HUES64 (cell line): ENCODE data around the gene L3MBTL4.

Experiments
- H3K27ac ChIP-seq: 2 replicates; pipeline ENCODE4 v1.7.0; 2013; ENCODE audit warnings: low read depth, low read length, inconsistent platforms
- H3K27me3 ChIP-seq: 2 replicates; pipeline ENCODE4 v1.6.1; 2013; ENCODE audit warnings: mild to moderate bottlenecking, low read length; ENCODE audit not compliant: insufficient read depth
- H3K36me3 ChIP-seq: 2 replicates; pipeline ENCODE4 v1.6.1; 2013; ENCODE audit warnings: mild to moderate bottlenecking, low read length; ENCODE audit not compliant: insufficient read depth
- H3K4me1 ChIP-seq: 2 replicates; pipeline ENCODE4 v1.6.1; 2013; ENCODE audit warnings: mild to moderate bottlenecking, low read length, moderate library complexity; ENCODE audit not compliant: insufficient read depth
- H3K4me3 ChIP-seq: 2 replicates; pipeline ENCODE4 v1.5.1; 2013; ENCODE audit warnings: mild to moderate bottlenecking, low read length, moderate library complexity
- H3K9ac ChIP-seq: 2 replicates; pipeline ENCODE4 v1.6.1; 2013; ENCODE audit warnings: mild to moderate bottlenecking, low read depth, low read length
- H3K9me3 ChIP-seq: 2 replicates; pipeline ENCODE4 v1.6.1; 2013; ENCODE audit warnings: low read depth, low read length; ENCODE audit not compliant: insufficient read depth
- WGBS: fragments of 150-250, 120-280 bp; methylation state at CpG from one replicate; pipeline ENCODE4 v1.1.7; 2013; ENCODE audit warnings: missing lambda C conversion rate; 5-methylcytosine and 5-hydroxymethylcytosine counted together

Gene L3MBTL4

DNA sequence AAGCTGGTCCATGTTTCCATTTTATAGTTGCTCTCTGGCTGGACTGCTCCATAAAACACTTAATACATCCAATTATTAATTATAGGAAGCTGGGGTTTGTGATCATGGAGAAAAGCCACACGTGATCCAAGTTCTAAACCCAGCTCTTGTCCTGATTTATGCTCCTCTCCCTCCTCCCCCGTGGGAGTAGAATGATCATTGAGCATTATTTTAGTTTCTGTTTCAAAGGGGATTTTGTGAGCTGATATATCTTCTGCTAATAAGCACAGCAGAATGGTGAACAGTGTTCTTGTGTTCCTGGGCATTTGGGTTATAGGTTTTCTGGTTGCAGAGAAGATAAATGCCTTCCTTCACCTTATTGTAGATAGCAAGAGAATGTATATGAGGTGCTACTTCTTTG is 383.7 kb downstream of the L3MBTL4 start:
- no peaks in the 10 kb centered on the region for H3K9me3 ChIP-seq

DNA sequence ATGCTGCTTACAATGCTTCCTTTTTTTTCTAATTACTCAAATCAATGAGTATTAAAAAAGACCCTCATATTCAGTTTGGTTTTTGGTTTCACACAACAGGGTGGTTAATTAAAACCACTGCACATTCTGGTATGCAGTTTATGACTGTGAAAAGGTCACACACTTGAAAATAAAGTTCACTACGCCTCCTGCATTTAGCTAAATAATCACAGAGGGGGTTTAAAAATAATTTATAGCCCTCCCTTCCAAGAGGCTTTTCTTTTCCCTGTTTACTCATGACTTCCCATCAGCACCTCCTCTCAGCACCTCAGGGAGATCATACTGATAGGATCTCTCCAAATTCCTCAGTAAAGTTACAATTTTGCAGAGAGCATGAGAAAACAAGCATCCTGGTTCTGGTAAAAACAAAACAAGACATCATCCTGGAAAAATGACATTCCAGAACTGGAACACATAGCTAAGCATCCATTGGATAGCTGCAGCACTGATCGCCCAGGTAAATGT is 389.9 kb downstream of the L3MBTL4 start:
- WGBS: 96% methylated on average over 2 of the region's 2 CpGs
- H3K27me3 ChIP-seq: no peaks in the 10 kb centered on the region
- H3K9me3 ChIP-seq: no peaks in the 10 kb centered on the region
- peaks cover 20% of the 10 kb centered on the region for H3K4me1 ChIP-seq
- no peak overlapping the region for H3K9ac ChIP-seq
- H3K4me3 ChIP-seq: no peak overlapping the region
- H3K27ac ChIP-seq: no peak overlapping the region
- no peaks in the 10 kb centered on the region for H3K36me3 ChIP-seq

More for the DNA sequence above, 383.7 kb downstream of the L3MBTL4 start:
- no peak overlapping the region for H3K27ac ChIP-seq
- H3K4me3 ChIP-seq: no peak overlapping the region
- no CpG with 5 or more reads among the region's 2 CpGs for WGBS
- H3K4me1 ChIP-seq: no peaks in the 10 kb centered on the region
- H3K9ac ChIP-seq: no peak overlapping the region
- no peaks in the 10 kb centered on the region for H3K36me3 ChIP-seq
- no peaks in the 10 kb centered on the region for H3K27me3 ChIP-seq

DNA sequence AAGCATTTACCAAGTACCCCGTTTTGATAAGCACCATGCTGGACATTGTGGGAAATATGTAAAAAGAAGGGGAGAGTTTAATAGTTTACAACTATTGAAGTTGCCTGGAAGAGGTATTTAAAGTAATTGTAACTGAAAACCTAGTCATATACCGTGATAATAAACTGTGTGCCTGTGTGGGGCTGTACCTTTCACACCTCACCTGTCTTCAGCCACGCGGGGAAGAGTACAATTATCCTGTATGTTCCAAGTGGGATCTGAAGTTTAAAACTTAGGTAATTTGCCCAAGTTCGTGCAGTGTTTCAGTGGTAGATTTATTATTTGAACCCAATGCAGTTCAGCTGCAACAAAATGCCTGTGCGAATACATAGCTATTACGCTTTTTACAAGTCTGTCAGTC is 391.2 kb downstream of the L3MBTL4 start:
- Histone ChIP-seq H3K9ac (no peak overlapping the region), H3K36me3 (no peaks in the 10 kb centered on the region), H3K27me3 (no peaks in the 10 kb centered on the region), H3K4me3 (no peak overlapping the region), H3K4me1 (peaks cover 20% of the 10 kb centered on the region), H3K9me3 (no peaks in the 10 kb centered on the region), H3K27ac (no peak overlapping the region)
- 91% methylated on average over 7 of the region's 7 CpGs for WGBS

DNA sequence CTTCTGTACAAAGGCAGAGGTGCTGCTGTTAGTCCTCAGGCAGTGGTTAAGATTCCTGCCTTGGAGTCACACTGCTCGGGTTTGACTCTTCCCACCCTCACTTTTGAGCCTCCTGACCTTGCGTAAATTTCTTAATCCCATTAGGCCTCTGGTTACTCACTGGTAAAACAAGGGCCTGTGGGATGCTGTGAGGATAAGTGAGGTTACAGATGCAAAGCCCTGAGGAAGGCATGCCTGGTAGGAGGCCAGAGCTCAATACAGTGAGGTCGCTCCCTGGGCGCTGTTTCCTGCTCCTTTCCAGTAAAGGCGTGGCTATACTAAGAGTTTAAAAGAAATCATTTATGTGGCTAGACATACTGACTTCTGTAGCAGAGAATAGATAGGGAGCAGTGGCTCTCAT is 391.9 kb downstream of the L3MBTL4 start:
- H3K9ac ChIP-seq: no peak overlapping the region
- no peaks in the 10 kb centered on the region for H3K27me3 ChIP-seq
- WGBS: 29% methylated on average over 4 of the region's 5 CpGs
- no peaks in the 10 kb centered on the region for H3K36me3 ChIP-seq
- H3K4me3 ChIP-seq: no peak overlapping the region
- H3K4me1 ChIP-seq: peaks cover 20% of the 10 kb centered on the region
- no peaks in the 10 kb centered on the region for H3K9me3 ChIP-seq
- H3K27ac ChIP-seq: no peak overlapping the region; the same call in 1 of the 2 replicates

DNA sequence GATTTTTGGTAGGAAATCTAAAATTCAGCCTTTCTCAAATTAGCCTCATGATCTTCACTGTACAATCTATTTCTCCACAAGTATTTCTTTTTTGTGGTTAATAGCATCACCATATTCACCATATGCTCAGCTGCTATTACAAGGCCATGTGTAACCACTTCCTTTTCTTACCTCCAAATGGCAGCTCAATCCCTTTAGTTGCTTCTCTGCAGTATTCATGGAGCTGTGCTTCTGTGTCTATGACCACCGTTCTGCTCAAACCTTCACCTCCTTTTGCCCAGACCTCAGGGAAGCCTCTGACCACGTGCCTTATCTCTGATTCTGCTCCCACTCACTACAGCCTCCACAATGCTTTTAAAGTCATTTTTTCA is 392.7 kb downstream of the L3MBTL4 start:
- Histone ChIP-seq H3K4me1 (peaks cover 20% of the 10 kb centered on the region), H3K36me3 (no peaks in the 10 kb centered on the region)
- 80% methylated on average over 2 of the region's 2 CpGs for WGBS

GRCh38 chr18:6021306-6022073 is 393.2 kb downstream of the L3MBTL4 start:
- Histone ChIP-seq H3K36me3 (no peaks in the 10 kb centered on the region), H3K27ac (no peak overlapping the region), H3K9ac (no peak overlapping the region), H3K27me3 (no peaks in the 10 kb centered on the region), H3K4me3 (no peak overlapping the region), H3K9me3 (no peaks in the 10 kb centered on the region), H3K4me1 (peaks cover 20% of the 10 kb centered on the region)
- WGBS: 79% methylated on average over 12 of the region's 12 CpGs

More for the DNA sequence above, 392.7 kb downstream of the L3MBTL4 start:
- Histone ChIP-seq H3K27me3 (no peaks in the 10 kb centered on the region), H3K9ac (no peak overlapping the region), H3K27ac (no peak overlapping the region), H3K4me3 (no peak overlapping the region), H3K9me3 (no peaks in the 10 kb centered on the region)

DNA sequence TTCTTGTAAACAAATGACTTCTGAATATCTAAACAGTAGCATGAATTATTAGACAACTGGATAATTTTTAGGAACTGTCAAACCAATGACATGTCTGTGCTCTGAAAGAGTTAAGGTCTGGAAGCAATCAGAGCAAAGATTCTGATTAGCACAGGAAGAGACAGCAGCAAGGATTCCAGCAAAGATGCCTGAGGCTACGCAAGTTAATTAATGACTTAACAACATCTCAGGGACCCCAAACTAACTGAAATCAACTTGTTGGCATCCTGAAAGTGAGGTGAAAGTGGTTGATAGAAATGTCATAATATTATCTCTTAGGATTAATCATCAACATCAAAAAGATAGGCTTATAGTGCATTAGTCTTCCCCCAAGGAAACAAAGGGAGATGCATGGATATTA is 396.0 kb downstream of the L3MBTL4 start:
- no peak overlapping the region for H3K27ac ChIP-seq
- H3K36me3 ChIP-seq: no peaks in the 10 kb centered on the region
- 90% methylated on average over 1 of the region's 1 CpG for WGBS
- no peaks in the 10 kb centered on the region for H3K27me3 ChIP-seq
- no peak overlapping the region for H3K9ac ChIP-seq
- no peak overlapping the region for H3K4me3 ChIP-seq
- H3K4me1 ChIP-seq: peaks cover 20% of the 10 kb centered on the region
- H3K9me3 ChIP-seq: no peaks in the 10 kb centered on the region

DNA sequence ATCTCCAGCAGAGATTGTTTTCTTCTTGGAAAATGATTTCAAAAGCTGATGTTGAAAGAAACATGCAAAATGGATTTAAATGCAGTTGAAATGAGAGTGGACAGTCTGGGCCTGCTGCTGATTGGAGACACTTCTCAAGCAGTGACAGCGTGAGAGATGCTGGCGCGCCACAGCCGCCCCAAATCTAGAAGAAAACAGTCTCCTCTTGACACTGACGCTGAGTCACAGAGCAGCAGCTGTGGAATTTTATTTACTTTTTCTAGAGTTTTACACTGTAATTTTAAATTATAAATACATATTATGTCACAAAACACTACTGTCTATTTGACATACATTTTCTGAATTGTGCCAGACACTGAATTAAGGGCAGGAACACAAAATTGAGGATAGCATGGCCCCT is 397.5 kb downstream of the L3MBTL4 start:
- Histone ChIP-seq H3K27me3 (no peaks in the 10 kb centered on the region), H3K4me1 (peaks cover 8% of the 10 kb centered on the region; the same call in 1 of the 2 replicates), H3K9me3 (no peaks in the 10 kb centered on the region), H3K36me3 (no peaks in the 10 kb centered on the region), H3K4me3 (no peak overlapping the region), H3K9ac (no peak overlapping the region), H3K27ac (no peak overlapping the region)
- 82% methylated on average over 5 of the region's 5 CpGs for WGBS

DNA sequence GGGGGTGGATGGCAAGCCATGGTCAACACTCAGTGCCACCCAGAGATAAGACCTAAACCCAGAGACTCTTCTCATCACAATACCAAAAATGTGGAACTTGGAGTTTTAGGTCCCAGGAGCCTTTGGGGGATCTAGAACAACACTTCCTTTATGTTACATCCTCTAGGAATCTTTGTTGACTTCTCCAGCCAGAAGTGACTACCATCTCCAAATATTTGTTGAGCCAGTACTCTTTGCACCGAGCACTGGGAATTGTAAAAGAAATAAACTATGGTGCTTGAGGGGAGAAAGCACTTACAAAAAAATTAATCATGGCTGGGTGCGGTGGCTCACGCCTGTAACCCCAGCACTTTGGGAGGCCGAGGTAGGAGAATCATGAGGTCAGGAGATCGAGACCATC is 399.3 kb downstream of the L3MBTL4 start:
- no peaks in the 10 kb centered on the region for H3K9me3 ChIP-seq
- H3K27ac ChIP-seq: no peak overlapping the region
- H3K27me3 ChIP-seq: no peaks in the 10 kb centered on the region
- H3K4me1 ChIP-seq: no peaks in the 10 kb centered on the region
- H3K9ac ChIP-seq: no peak overlapping the region
- no peak overlapping the region for H3K4me3 ChIP-seq
- no peaks in the 10 kb centered on the region for H3K36me3 ChIP-seq
- WGBS: 96% methylated on average over 5 of the region's 5 CpGs

- Histone ChIP-seq H3K27me3 (no peaks in the 10 kb centered on the region), H3K4me1 (peaks cover 6% of the 10 kb centered on the region), H3K4me3 (no peak overlapping the region), H3K9me3 (no peaks in the 10 kb centered on the region), H3K27ac (no peak overlapping the region), H3K9ac (no peak overlapping the region), H3K36me3 (no peaks in the 10 kb centered on the region)
- 90% methylated on average over 11 of the region's 11 CpGs for WGBS
These were observed 401.4 kb downstream of the L3MBTL4 start for GRCh38 chr18:6013171-6013810.

DNA sequence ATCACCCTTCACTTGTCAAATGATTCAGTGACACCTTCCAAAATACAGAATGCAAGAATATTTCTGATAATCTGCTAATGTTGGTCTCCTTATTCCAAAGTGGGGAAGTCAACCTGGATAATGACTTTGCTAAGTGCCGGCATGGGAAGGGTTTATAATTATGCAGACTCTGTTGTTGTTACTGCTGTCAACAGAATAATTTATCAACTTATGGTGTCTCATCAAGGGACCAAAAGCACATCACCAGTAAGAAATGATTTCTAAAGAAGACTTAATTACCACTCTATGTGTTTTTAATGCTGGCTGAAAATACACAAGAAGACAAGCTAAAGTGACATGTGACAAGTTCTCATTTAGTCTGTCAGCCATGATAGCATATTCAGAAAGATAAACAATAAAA is 403.8 kb downstream of the L3MBTL4 start:
- Histone ChIP-seq H3K27me3 (no peaks in the 10 kb centered on the region), H3K27ac (no peak overlapping the region), H3K9me3 (no peaks in the 10 kb centered on the region), H3K36me3 (no peaks in the 10 kb centered on the region), H3K4me1 (peaks cover 6% of the 10 kb centered on the region), H3K9ac (no peak overlapping the region), H3K4me3 (no peak overlapping the region)
- 100% methylated on average over 1 of the region's 1 CpG for WGBS
